OCI-LY1 (cell line): ENCODE data around the gene MBTD1.

ENCODE experiments used
- H2AFZ ChIP-seq: fragments of 200-600 bp; sonication (generic), shearing (Covaris generic); 2 replicates; pipeline ENCODE4 v1.6.0; 2014; ENCODE audit warnings: antibody characterized with exemption, mild to moderate bottlenecking, low read length
- H3F3A ChIP-seq: fragments of 200-600 bp; sonication (generic), shearing (Covaris generic); 2 replicates; pipeline ENCODE4 v1.6.0; 2014; ENCODE audit warnings: mild to moderate bottlenecking, antibody characterized with exemption, low read length, moderate library complexity; ENCODE audit not compliant: insufficient read depth
- H3K27ac ChIP-seq: fragments of 200-600 bp; sonication (generic); 2 replicates; pipeline ENCODE4 v1.5.1; 2014; ENCODE audit warnings: low read length, mixed run types, mild to moderate bottlenecking, low read depth; ENCODE audit not compliant: poor library complexity, severe bottlenecking
- H3K27me3 ChIP-seq: fragments of 200-600 bp; sonication (generic); 2 replicates; pipeline ENCODE4 v1.6.0; 2014; ENCODE audit warnings: antibody characterized with exemption, mild to moderate bottlenecking, low read length, moderate library complexity; ENCODE audit not compliant: insufficient read depth
- H3K36me3 ChIP-seq: fragments of 200-600 bp; sonication (generic); 2 replicates; pipeline ENCODE4 v1.6.1; 2014; ENCODE audit warnings: mild to moderate bottlenecking, antibody characterized with exemption, low read length, moderate library complexity, mixed read lengths; ENCODE audit not compliant: insufficient read depth
- H3K4me1 ChIP-seq: fragments of 200-600 bp; sonication (generic); 2 replicates; pipeline ENCODE4 v1.5.1; 2014; ENCODE audit warnings: mild to moderate bottlenecking, low read length, moderate library complexity; ENCODE audit not compliant: insufficient read depth, severe bottlenecking
- H3K4me2 ChIP-seq: fragments of 200-600 bp; sonication (generic), shearing (Covaris generic); 2 replicates; pipeline ENCODE4 v1.6.1; 2014; ENCODE audit warnings: low read length
- H3K4me3 ChIP-seq: fragments of 200-600 bp; sonication (generic); 2 replicates; pipeline ENCODE4 v1.5.1; 2014; ENCODE audit warnings: low read length, low read depth, mild to moderate bottlenecking, mixed read lengths; ENCODE audit not compliant: poor library complexity, severe bottlenecking
- H3K79me2 ChIP-seq: fragments of 200-600 bp; shearing (Covaris generic); 2 replicates; pipeline ENCODE4 v1.6.1; 2016; ENCODE audit warnings: mixed run types, low read length, mixed read lengths; ENCODE audit not compliant: insufficient read depth
- H3K9ac ChIP-seq: fragments of 200-600 bp; sonication (generic), shearing (Covaris generic); 2 replicates; pipeline ENCODE4 v1.6.1; 2014; ENCODE audit warnings: mild to moderate bottlenecking, low read length, mixed read lengths
- H3K9me2 ChIP-seq: fragments of 200-600 bp; sonication (generic), shearing (Covaris generic); 2 replicates; pipeline ENCODE4 v1.6.1; 2014; ENCODE audit warnings: low read depth, mild to moderate bottlenecking, low read length, mixed read lengths
- H3K9me3 ChIP-seq: fragments of 200-600 bp; shearing (Covaris generic); 2 replicates; pipeline ENCODE4 v1.6.1; 2014; ENCODE audit warnings: low read length, mixed read lengths
- H4K20me1 ChIP-seq: fragments of 200-600 bp; sonication (generic), shearing (Covaris generic); 2 replicates; pipeline ENCODE4 v1.6.0; 2016; ENCODE audit warnings: mild to moderate bottlenecking, low read length; ENCODE audit not compliant: insufficient read depth
- CTCF ChIP-seq: fragments of 200-600 bp; sonication (generic), shearing (Covaris generic); IDR thresholded peaks from 2 replicates; pipeline ENCODE4 v1.5.1; 2017; ENCODE audit warnings: mild to moderate bottlenecking, antibody characterized with exemption, low read length, moderate library complexity, mixed read lengths
- EZH2 ChIP-seq: fragments of 200-600 bp; sonication (generic), shearing (Covaris generic); IDR thresholded peaks from 2 replicates; pipeline ENCODE4 v1.8.0; 2017; ENCODE audit warnings: borderline replicate concordance, mixed run types, mild to moderate bottlenecking, antibody characterized with exemption, low read length, moderate library complexity, mixed read lengths

MBTD1 gene

GRCh38 chr17:51224402-51225262, 35.2 kb downstream of the MBTD1 start:
- H3K79me2 ChIP-seq, result peaks cover 13% of the 10 kb centered on the region; the same call in 1 of the 2 replicates
- no peaks in the 10 kb centered on the region for H3K9me2 ChIP-seq
- TF ChIP-seq CTCF (no peak), EZH2 (no peak)
- H3K27me3 ChIP-seq, result no peaks in the 10 kb centered on the region
- H3F3A ChIP-seq, result no peaks in the 10 kb centered on the region
- H3K4me1 ChIP-seq, result peaks cover 14% of the 10 kb centered on the region
- H3K4me3 ChIP-seq, result no peak overlapping the region
- H2AFZ ChIP-seq, result no peak overlapping the region
- H4K20me1 ChIP-seq, result no peaks in the 10 kb centered on the region
- no peak overlapping the region for H3K27ac ChIP-seq
- H3K9me3 ChIP-seq, result no peaks in the 10 kb centered on the region
- no peak overlapping the region for H3K9ac ChIP-seq
- H3K36me3 ChIP-seq, result peaks cover 39% of the 10 kb centered on the region
- no peak overlapping the region for H3K4me2 ChIP-seq

GRCh38 chr17:51221322-51221721, 38.5 kb downstream of the MBTD1 start:
- Histone ChIP-seq H3K36me3 (peaks cover 68% of the 10 kb centered on the region), H3K79me2 (no peaks in the 10 kb centered on the region), H3K27me3 (no peaks in the 10 kb centered on the region), H2AFZ (no peak overlapping the region), H3F3A (no peaks in the 10 kb centered on the region), H3K9ac (no peak overlapping the region), H3K4me2 (no peak overlapping the region), H3K9me2 (no peaks in the 10 kb centered on the region), H3K4me1 (no peaks in the 10 kb centered on the region), H3K9me3 (no peaks in the 10 kb centered on the region), H4K20me1 (no peaks in the 10 kb centered on the region), H3K4me3 (no peak overlapping the region), H3K27ac (no peak overlapping the region)
- TF ChIP-seq CTCF (no peak), EZH2 (no peak)

GRCh38 chr17:51217946-51218345, 41.9 kb downstream of the MBTD1 start:
- Histone ChIP-seq H3K9ac (no peak overlapping the region), H3K4me1 (no peaks in the 10 kb centered on the region), H4K20me1 (no peaks in the 10 kb centered on the region), H3K27ac (no peak overlapping the region), H3F3A (no peaks in the 10 kb centered on the region), H3K4me3 (no peak overlapping the region), H3K9me3 (no peaks in the 10 kb centered on the region), H3K27me3 (no peaks in the 10 kb centered on the region), H3K36me3 (peaks cover 80% of the 10 kb centered on the region), H2AFZ (no peak overlapping the region), H3K9me2 (no peaks in the 10 kb centered on the region), H3K4me2 (no peak overlapping the region), H3K79me2 (no peaks in the 10 kb centered on the region)
- TF ChIP-seq CTCF (no peak), EZH2 (no peak)
